Tibial nerve (tissue), 4 donors: ENCODE results near the gene SEMA5A. TPM values are rescaled to one million over a fixed set of nuclear protein-coding genes. Genes with fewer than 3 reads are reported as not detected.

Experiments
- DNase-seq, 2 donors: peaks; one replicate each; pipeline ENCODE4 v3.0.0-alpha.2; 2019; ENCODE audit warnings: low spot score in 2 of 2
- H3K27ac ChIP-seq, 4 donors: fragments of 200-600 bp; sonication (generic) in 3 of 4; one replicate each; pipeline ENCODE4 v1.5.1; 2017 to 2019; ENCODE audit warnings: mild to moderate bottlenecking in 1 of 4
- H3K27me3 ChIP-seq, 2 donors: fragments of 200-600 bp; sonication (generic) in 1 of 2; one replicate each; pipeline versions ENCODE4 v1.5.1 to v1.6.0; 2017 to 2019
- H3K36me3 ChIP-seq, 3 donors: fragments of 200-600 bp; sonication (generic); one replicate each; pipeline ENCODE4 v1.5.1; 2018 to 2019
- H3K4me1 ChIP-seq, 4 donors: fragments of 200-600 bp; sonication (generic) in 3 of 4; one replicate each; pipeline ENCODE4 v1.5.1; 2017 to 2019
- H3K4me3 ChIP-seq, 4 donors: fragments of 200-600 bp; sonication (generic) in 3 of 4; one replicate each; pipeline ENCODE4 v1.5.1; 2017 to 2019; ENCODE audit warnings: mild to moderate bottlenecking in 1 of 4, moderate library complexity in 1 of 4
- H3K9me3 ChIP-seq, 4 donors: fragments of 200-600 bp; sonication (generic) in 3 of 4; one replicate each; pipeline ENCODE4 v1.5.1; 2017 to 2019
- CTCF ChIP-seq, 5 experiments: fragments of 200-600 bp in 3 of 5; fragments of 450-650 bp in 2 of 5; sonication (generic) in 3 of 5; IDR thresholded peaks; one replicate each; pipeline ENCODE4 v1.5.1; 2016 to 2019; ENCODE audit warnings: antibody characterized with exemption in 5 of 5, mild to moderate bottlenecking in 3 of 5, moderate library complexity in 2 of 5
- EP300 ChIP-seq, 2 donors: sonication (generic); formaldehyde crosslinking; IDR thresholded peaks; one replicate each; pipeline ENCODE4 v1.6.1; 2017; ENCODE audit warnings: antibody characterized with exemption in 2 of 2, mild to moderate bottlenecking in 1 of 2
- POLR2A ChIP-seq, 2 donors: fragments of 450-650 bp; IDR thresholded peaks; one replicate each; pipeline ENCODE4 v1.6.1; 2017; ENCODE audit warnings: antibody characterized with exemption in 2 of 2, mild to moderate bottlenecking in 2 of 2, moderate library complexity in 2 of 2
- WGBS, 2 donors: methylation state at CpG; one replicate each; pipeline ENCODE4 v1.1.5; 2018; 5-methylcytosine and 5-hydroxymethylcytosine counted together
- total RNA-seq, 4 donors: library from RNA; depleted of rRNA; stranded (reverse); fragments of >200 nt; gene quantifications; one replicate each; pipeline ENCODE4 v1.1.0, GENCODE V29; 2016

Gene SEMA5A
- total RNA-seq, 4 donors from 2014 or later, result 36.3 to 58.4 (median 52.6) TPM

- no peak overlapping the region for H3K4me3 ChIP-seq
- H3K36me3 ChIP-seq, result no peaks in the 10 kb centered on the region
- DNase-seq, result no peak
- H3K27ac ChIP-seq, result no peak overlapping the region
- WGBS, 2 donors, result 61 to 67% methylated on average over 2 of the region's 2 CpGs
- H3K9me3 ChIP-seq, result no peaks in the 10 kb centered on the region
- peaks cover 0 to 21% (median 7%) of the 10 kb centered on the region in 4 donors for H3K4me1 ChIP-seq
- no peak for TF ChIP-seq CTCF (IDR thresholded peaks at IDR 0.05)
- TF ChIP-seq EP300 (IDR thresholded peaks at IDR 0.05), result no peak
- TF ChIP-seq POLR2A (IDR thresholded peaks at IDR 0.05), result no peak
- H3K27me3 ChIP-seq, result no peaks in the 10 kb centered on the region
Observed at GRCh38 chr5:9536717-9537116, 9.2 kb downstream of the SEMA5A start.

GRCh38 chr5:9534881-9535517 lies 10.9 kb downstream of the SEMA5A start:
- Histone ChIP-seq H3K36me3 (no peaks in the 10 kb centered on the region), H3K27ac (no peak overlapping the region), H3K9me3 (no peaks in the 10 kb centered on the region), H3K4me1 (peaks cover 0 to 14% (median 5%) of the 10 kb centered on the region in 4 donors), H3K27me3 (no peaks in the 10 kb centered on the region), H3K4me3 (no peak overlapping the region)
- TF ChIP-seq CTCF (IDR thresholded peaks at IDR 0.05) (no peak), EP300 (IDR thresholded peaks at IDR 0.05) (no peak), POLR2A (IDR thresholded peaks at IDR 0.05) (no peak)
- DNase-seq, result no peak
- 61 to 75% methylated on average over 15 of the region's 15 CpGs for WGBS, 2 donors

- Histone ChIP-seq H3K27ac (no peak overlapping the region), H3K9me3 (no peaks in the 10 kb centered on the region), H3K36me3 (no peaks in the 10 kb centered on the region), H3K4me3 (no peak overlapping the region), H3K27me3 (no peaks in the 10 kb centered on the region), H3K4me1 (peaks cover 0 to 24% (median 5%) of the 10 kb centered on the region in 4 donors)
- TF ChIP-seq CTCF (IDR thresholded peaks at IDR 0.05) (no peak), POLR2A (IDR thresholded peaks at IDR 0.05) (no peak), EP300 (IDR thresholded peaks at IDR 0.05) (no peak)
- DNase-seq, result no peak
- WGBS, 2 donors, result 70% methylated on average over 7 of the region's 7 CpGs
Observed at GRCh38 chr5:9533562-9534364, 12.1 kb downstream of the SEMA5A start.

GRCh38 chr5:9533096-9533495 lies 12.8 kb downstream of the SEMA5A start:
- no peak overlapping the region for H3K27ac ChIP-seq
- WGBS, 2 donors, result 70 to 71% methylated on average over 4 of the region's 4 CpGs
- no peak for DNase-seq
- no peaks in the 10 kb centered on the region for H3K36me3 ChIP-seq
- peaks cover 0 to 24% (median 5%) of the 10 kb centered on the region in 4 donors for H3K4me1 ChIP-seq
- no peaks in the 10 kb centered on the region for H3K9me3 ChIP-seq
- H3K4me3 ChIP-seq, result no peak overlapping the region
- H3K27me3 ChIP-seq, result no peaks in the 10 kb centered on the region
- TF ChIP-seq CTCF (IDR thresholded peaks at IDR 0.05), result no peak
- TF ChIP-seq EP300 (IDR thresholded peaks at IDR 0.05), result no peak
- no peak for TF ChIP-seq POLR2A (IDR thresholded peaks at IDR 0.05)

- WGBS, 2 donors, result 67 to 82% methylated on average over 2 of the region's 2 CpGs
- TF ChIP-seq POLR2A (IDR thresholded peaks at IDR 0.05), result no peak
- TF ChIP-seq CTCF (IDR thresholded peaks at IDR 0.05), result no peak
- no peak for TF ChIP-seq EP300 (IDR thresholded peaks at IDR 0.05)
Observed at GRCh38 chr5:9529513-9529912, 16.4 kb downstream of the SEMA5A start.

More at GRCh38 chr5:9529513-9529912, 16.4 kb downstream of the SEMA5A start:
- no peak overlapping the region for H3K4me3 ChIP-seq
- no peaks in the 10 kb centered on the region for H3K36me3 ChIP-seq
- DNase-seq, result no peak
- H3K9me3 ChIP-seq, result no peaks in the 10 kb centered on the region
- no peaks in the 10 kb centered on the region for H3K27me3 ChIP-seq
- H3K27ac ChIP-seq, result no peak overlapping the region
- peaks cover 0 to 12% (median 0%) of the 10 kb centered on the region in 4 donors for H3K4me1 ChIP-seq
